Spleen (tissue), 11 donors: Measurements from ENCODE around the gene RPS6KA2. TPM values are rescaled to one million over a fixed set of nuclear protein-coding genes. Genes with fewer than 3 reads are reported as not detected.

Experiments used
- DNase-seq: peaks from one replicate; pipeline ENCODE4 v3.0.0-alpha.2; 2020
- H3K27ac ChIP-seq, 8 donors: fragments of 200-600 bp; sonication (generic) in 7 of 8; 1 replicate in 4 of 8; 2 replicates in 4 of 8; pipeline versions ENCODE4 v1.5.0 to v1.8.0; 2016 to 2021; ENCODE audit warnings: inconsistent platforms in 4 of 8, mild to moderate bottlenecking in 4 of 8, moderate library complexity in 1 of 8
- H3K27me3 ChIP-seq, 7 donors: fragments of 200-600 bp; sonication (generic) in 6 of 7; replicated peaks in 1 of 7; 1 replicate in 4 of 7; 2 replicates in 3 of 7; pipeline versions ENCODE4 v1.5.0 to v1.8.0; 2016 to 2021; ENCODE audit warnings: inconsistent platforms in 3 of 7, mild to moderate bottlenecking in 1 of 7
- H3K36me3 ChIP-seq, 6 donors: fragments of 200-600 bp; sonication (generic) in 5 of 6; 1 replicate in 4 of 6; 2 replicates in 2 of 6; pipeline versions ENCODE4 v1.5.0 to v1.8.0; 2016 to 2021; ENCODE audit warnings: inconsistent platforms in 2 of 6
- H3K4me1 ChIP-seq, 6 donors: fragments of 200-600 bp; sonication (generic) in 5 of 6; 1 replicate in 3 of 6; 2 replicates in 3 of 6; pipeline versions ENCODE4 v1.5.0 to v1.8.0; 2016 to 2021; ENCODE audit warnings: inconsistent platforms in 3 of 6
- H3K4me3 ChIP-seq, 8 donors: fragments of 200-600 bp; sonication (generic) in 7 of 8; 1 replicate in 4 of 8; 2 replicates in 4 of 8; pipeline versions ENCODE4 v1.5.0 to v1.8.0; 2016 to 2021; ENCODE audit warnings: inconsistent platforms in 4 of 8, mild to moderate bottlenecking in 4 of 8, moderate library complexity in 2 of 8
- H3K9me3 ChIP-seq, 8 donors: fragments of 200-600 bp; sonication (generic) in 7 of 8; 1 replicate in 4 of 8; 2 replicates in 4 of 8; pipeline versions ENCODE4 v1.5.0 to v1.8.0; 2016 to 2021; ENCODE audit warnings: inconsistent platforms in 4 of 8
- CTCF ChIP-seq, 11 experiments: fragments of 200-600 bp in 7 of 11; fragments of 450-650 bp in 4 of 11; sonication (generic) in 4 of 11; IDR thresholded peaks in 8 of 11; conservative IDR thresholded peaks in 3 of 11; 1 replicate in 7 of 11; 2 replicates in 4 of 11; pipeline versions ENCODE4 v1.4.0 to v1.8.0; 2016 to 2021; ENCODE audit warnings: antibody characterized with exemption in 11 of 11, inconsistent platforms in 4 of 11, mild to moderate bottlenecking in 1 of 11
- POLR2A ChIP-seq, 3 donors: fragments of 450-650 bp; IDR thresholded peaks; one replicate each; pipeline ENCODE4 v1.5.1; 2017; ENCODE audit warnings: antibody characterized with exemption in 3 of 3, mild to moderate bottlenecking in 1 of 3
- POLR2AphosphoS5 ChIP-seq, 3 donors: sonication (generic); formaldehyde crosslinking; IDR thresholded peaks; one replicate each; pipeline ENCODE4 v1.5.1; 2017; ENCODE audit warnings: antibody characterized with exemption in 3 of 3
- WGBS, 5 donors: extraction: QIAGEN DNeasy Blood & Tissue Kit in 3 of 5; methylation state at CpG; one replicate each; pipeline versions ENCODE4 v1.1.5 to v1.1.7; 2013 to 2018; 5-methylcytosine and 5-hydroxymethylcytosine counted together
- intact Hi-C: fragments of 100-400 bp; cut with DNase I; formaldehyde crosslinking; loops from one replicate; pipeline ENCODE4 v1.15.0; 2023; ENCODE audit warnings: low total_unique reads
- polyA plus RNA-seq, 3 donors: library from polyadenylated mRNA; stranded (reverse); fragments of 200-250 nt; gene quantifications; one replicate each; pipeline ENCODE4 v1.2.1, GENCODE V29; 2013
- total RNA-seq, 7 donors: library from RNA; depleted of rRNA in 3 of 7; stranded (reverse); fragments of >200 nt in 3 of 7; fragmentation: NEBNext Ultra II Directional in 4 of 7; extraction: Animal tissue kit (Norgen Biotek cat#: 25700) in 4 of 7; gene quantifications; one replicate each; pipeline versions ENCODE4 v1.1.0 to v1.2.1, GENCODE V29; 2016 to 2021
- donor health status: healthy with polysubstance abuse.
- donor health status: DM: no; HTN: no; CAD: no; lungs with moderate emphysema.
- donor health status: DM: no; HTN: no; CAD: no.
- donor health status: Bipolar disorder and iron deficiency.
- donor health status: healthy.
- donor health status: DM: no; HTN: no; CAD: no.
- donor health status: DM: yes; HTN: yes; CAD: no.

Gene RPS6KA2
- total and polyA plus RNA-seq, 10 donors: 7.6 to 123 (median 58.1) TPM

- peak; percentile 64 for DNase-seq
- 87 to 90% (median 89%) methylated on average over 12 of the region's 12 CpGs for WGBS, 5 donors
- Histone ChIP-seq H3K9me3 (peaks cover 0 to 19% (median 9%) of the 10 kb centered on the region in 8 donors), H3K4me3 (no peak overlapping the region), H3K27me3 (no peaks in the 10 kb centered on the region), H3K36me3 (peaks cover 0 to 6% (median 0%) of the 10 kb centered on the region in 6 donors), H3K4me1 (peaks cover 0 to 47% (median 10%) of the 10 kb centered on the region in 6 donors), H3K27ac (peak overlapping the region in 5 of 8 donors; percentile 5 to 86 (median 76))
- intact Hi-C loops: no loop called here
- no peak for TF ChIP-seq POLR2A (IDR thresholded peaks at IDR 0.05)
- TF ChIP-seq CTCF (IDR thresholded peaks at IDR 0.05 in 8 of 11, conservative IDR thresholded peaks at IDR 0.05 in 3 of 11): no peak
- no peak for TF ChIP-seq POLR2AphosphoS5 (IDR thresholded peaks at IDR 0.05)
These were observed 68.7 kb downstream of the RPS6KA2 start for GRCh38 chr6:166558156-166559005.

GRCh38 chr6:166556863-166557322 lies 70.2 kb downstream of the RPS6KA2 start:
- peak overlapping the region in 7 of 8 donors; percentile 68 to 86 (median 76) for H3K27ac ChIP-seq
- intact Hi-C loops: no loop called here
- peak; percentile 86 for DNase-seq
- H3K36me3 ChIP-seq: no peaks in the 10 kb centered on the region
- H3K4me3 ChIP-seq: peak overlapping the region in 1 of 8 donors; percentile 9
- H3K4me1 ChIP-seq: peaks cover 0 to 32% (median 10%) of the 10 kb centered on the region in 6 donors
- H3K27me3 ChIP-seq: no peaks in the 10 kb centered on the region
- 25 to 45% (median 34%) methylated on average over 11 to 16 of the region's 16 CpGs for WGBS, 5 donors
- peaks cover 0 to 19% (median 9%) of the 10 kb centered on the region in 8 donors for H3K9me3 ChIP-seq
- peak; percentile 84 to 94 (median 92) for TF ChIP-seq POLR2AphosphoS5 (IDR thresholded peaks at IDR 0.05)
- TF ChIP-seq POLR2A (IDR thresholded peaks at IDR 0.05): peak in 1 of 3 donors; percentile 61
- TF ChIP-seq CTCF (IDR thresholded peaks at IDR 0.05 in 8 of 11, conservative IDR thresholded peaks at IDR 0.05 in 3 of 11): no peak

GRCh38 chr6:166556336-166556735 lies 70.7 kb downstream of the RPS6KA2 start:
- TF ChIP-seq POLR2AphosphoS5 (IDR thresholded peaks at IDR 0.05) (no peak), POLR2A (IDR thresholded peaks at IDR 0.05) (no peak)
- Histone ChIP-seq H3K4me3 (no peak overlapping the region), H3K9me3 (peaks cover 0 to 19% (median 9%) of the 10 kb centered on the region in 8 donors), H3K27ac (peak overlapping the region in 7 of 8 donors; percentile 68 to 86 (median 76)), H3K27me3 (no peaks in the 10 kb centered on the region), H3K36me3 (no peaks in the 10 kb centered on the region), H3K4me1 (peaks cover 0 to 28% (median 10%) of the 10 kb centered on the region in 6 donors)
- no peak for DNase-seq
- intact Hi-C loops: no loop called here

- peaks cover 0 to 12% (median 8%) of the 10 kb centered on the region in 8 donors for H3K9me3 ChIP-seq
- TF ChIP-seq POLR2A (IDR thresholded peaks at IDR 0.05) (no peak), POLR2AphosphoS5 (IDR thresholded peaks at IDR 0.05) (no peak), CTCF (IDR thresholded peaks at IDR 0.05 in 8 of 11, conservative IDR thresholded peaks at IDR 0.05 in 3 of 11) (no peak)
- H3K36me3 ChIP-seq: no peaks in the 10 kb centered on the region
- intact Hi-C loops: no loop called here
- peak overlapping the region in 7 of 8 donors; percentile 9 to 85 (median 54) for H3K27ac ChIP-seq
- H3K4me1 ChIP-seq: peaks cover 0 to 28% (median 10%) of the 10 kb centered on the region in 6 donors
- H3K4me3 ChIP-seq: no peak overlapping the region
- peak; percentile 29 for DNase-seq
- H3K27me3 ChIP-seq: no peaks in the 10 kb centered on the region
- 70 to 79% (median 78%) methylated on average over 6 of the region's 6 CpGs for WGBS, 5 donors
These were observed 72.0 kb downstream of the RPS6KA2 start for GRCh38 chr6:166555086-166555485.
